Aortic smooth muscle cell (primary cell): ENCODE measurements around the gene PPID. TPM values are rescaled to one million over a fixed set of nuclear protein-coding genes. Genes with fewer than 3 reads are reported as not detected.

Source experiments
- total RNA-seq: library from RNA; depleted of rRNA; stranded (reverse); fragments of >200 nt; gene quantifications from 2 replicates; pipeline ENCODE4 v1.2.3, GENCODE V29; 2014

The PPID gene
- 26.6 and 30.5 TPM in 2 replicates for total RNA-seq

GRCh38 chr4:158722917-158723793 is at the start of gene PPID:
Gene PPID (minus strand): TSS chr4:158723396. CDS start chr4:158723288, 108 bp downstream.

DNA sequence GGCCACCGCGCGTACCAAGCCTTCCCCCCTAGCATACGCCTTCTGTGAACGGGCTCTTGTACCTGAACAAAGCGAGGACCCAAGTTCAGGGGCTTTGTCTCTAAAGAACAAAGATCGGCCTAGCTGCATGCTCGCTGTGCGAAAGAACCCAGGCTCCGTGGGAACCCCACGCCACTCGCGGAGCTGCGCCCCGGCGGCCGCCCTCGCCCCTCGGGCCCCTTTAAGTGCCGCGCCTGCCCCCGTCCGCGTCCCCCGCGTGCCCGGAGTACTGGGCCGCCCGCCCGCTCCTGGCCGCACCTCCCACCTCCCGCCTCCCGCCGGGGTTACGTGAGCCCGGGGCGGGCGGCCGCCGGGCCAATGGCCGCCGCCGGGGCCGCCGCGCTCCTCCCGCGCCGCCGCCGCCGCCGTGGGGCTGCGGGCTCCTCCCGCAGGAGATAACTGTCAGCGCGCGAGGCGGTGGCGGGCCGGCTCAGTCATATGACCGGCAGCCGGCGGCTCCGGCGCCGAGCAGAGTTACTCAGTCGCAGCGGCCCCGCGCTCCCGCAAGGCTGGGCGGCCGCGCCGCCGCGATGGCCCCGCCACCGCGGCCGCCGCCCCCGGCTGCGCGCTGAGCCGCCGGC is 45.5 kb upstream of the PPID start, which contains the start of gene FNIP2:
TSS of gene FNIP2 (plus strand) at position 472 of the 620 bp plus-strand sequence. CDS start 187 bp downstream, outside the sequence.

DNA sequence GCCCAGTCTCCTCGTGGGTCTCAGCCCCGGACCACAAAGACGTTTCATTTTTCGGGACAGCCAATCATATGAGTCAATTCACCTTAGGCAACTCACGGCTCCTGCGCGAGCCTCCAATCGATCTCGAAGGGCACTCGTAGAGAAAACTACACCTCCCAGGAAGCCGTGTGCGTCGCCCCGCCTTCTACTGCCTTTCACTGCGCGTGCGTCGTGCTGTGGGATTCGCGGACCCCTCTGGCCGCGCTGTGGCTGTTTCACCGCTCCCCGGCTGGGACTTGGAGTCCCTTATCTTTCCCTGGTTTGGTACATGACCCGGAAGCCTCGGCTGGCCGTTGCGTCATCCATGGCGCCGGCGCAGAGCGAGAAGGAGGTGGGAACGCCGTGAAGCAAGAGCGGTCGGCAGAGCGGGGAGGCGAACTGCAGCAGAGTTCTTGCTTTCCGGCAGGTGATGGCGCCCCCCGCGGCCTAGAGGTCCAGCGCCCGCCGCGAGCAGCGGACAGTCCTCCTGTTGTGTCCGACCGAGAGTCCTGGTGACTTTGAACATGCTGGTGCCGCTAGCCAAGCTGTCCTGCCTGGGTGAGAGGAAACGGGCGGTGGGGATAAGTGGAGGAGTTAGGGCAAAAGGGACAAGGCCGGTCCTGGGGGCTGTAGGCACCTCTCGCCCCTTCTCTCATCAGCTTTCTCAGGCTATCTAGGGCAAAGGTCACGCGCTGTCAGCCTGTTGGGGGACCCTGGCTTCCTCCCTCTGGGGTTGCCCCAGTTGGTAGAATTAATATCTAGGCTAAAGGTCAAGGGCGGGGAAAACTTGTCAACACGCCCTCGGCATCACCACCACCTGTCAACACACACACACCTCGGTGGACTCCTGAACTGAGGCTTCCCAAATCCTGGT is 51.0 kb downstream of the PPID start, which contains the start of gene ETFDH:
TSS of gene ETFDH (plus strand) at position 382 of the 892 bp plus-strand sequence. CDS start at position 543, 161 bp downstream.

GRCh38 chr4:158671665-158671914 is 51.6 kb downstream of the PPID start, which contains the start of gene C4orf46:
Gene C4orf46 (minus strand): TSS chr4:158671887. CDS start chr4:158671801, 86 bp downstream.

Other genes with a start within 250 kb of the PPID start
- gene RXFP1, start 201.5 kb downstream of the PPID start, total RNA-seq = 19.6 and 23.9 TPM in 2 replicates
- 15.1 and 19.5 TPM in 2 replicates for gene C4orf46, start 51.5 kb downstream of the PPID start, total RNA-seq
- 34.9 and 44.9 TPM in 2 replicates for gene ETFDH, start 51.1 kb downstream of the PPID start, total RNA-seq
- gene FNIP2, start 45.6 kb upstream of the PPID start, total RNA-seq = 47.7 and 91.2 TPM in 2 replicates